ENCODE data around the gene ASPSCR1. TPM values are rescaled to one million over a fixed set of nuclear protein-coding genes. Genes with fewer than 3 reads are reported as not detected.

Gene ASPSCR1
- total and polyA plus RNA-seq, 2 of the 13 experiments (the other 11 are each of a cell fraction or from before 2014, with no cell fraction given): 274 to 314 TPM

- TF ChIP-seq ZNF512B (CRISPR knock-in tag; IDR thresholded peaks at IDR 0.05; ENCODE audit: borderline replicate concordance) (peak; percentile 78; the same call in 1 of the 2 replicates), ZNF737 (CRISPR knock-in tag; IDR thresholded peaks at IDR 0.05; ENCODE audit: borderline replicate concordance) (peak; percentile 99), FOXO4 (CRISPR knock-in tag; conservative IDR thresholded peaks at IDR 0.05) (no peak), NFATC3 (CRISPR knock-in tag; IDR thresholded peaks at IDR 0.05) (peak; percentile 98), CHCHD3 (CRISPR knock-in tag; IDR thresholded peaks at IDR 0.05) (peak; percentile 98), MXD1 (CRISPR knock-in tag; IDR thresholded peaks at IDR 0.05) (peak; percentile 92; the same call in 1 of the 2 replicates), ZFP36L2 (CRISPR knock-in tag; IDR thresholded peaks at IDR 0.05) (peak; percentile 88; the same call in 1 of the 2 replicates), GPN1 (CRISPR knock-in tag; IDR thresholded peaks at IDR 0.05; ENCODE audit: borderline replicate concordance) (no peak), ZMYM3 (CRISPR knock-in tag; IDR thresholded peaks at IDR 0.05) (peak; percentile 44; the same call in 1 of the 2 replicates), ETV6 (CRISPR knock-in tag; conservative IDR thresholded peaks at IDR 0.05) (0 out of 2 replicates have a peak, but pooled peaks have one; percentile 52), HCFC1 (IDR thresholded peaks at IDR 0.05; ENCODE audit: low read depth, low read length) (no peak), MXI1 (IDR thresholded peaks at IDR 0.05; ENCODE audit: borderline replicate concordance, low read depth, low read length) (peak; percentile 78; the same call in 1 of the 3 replicates), ZFY (CRISPR knock-in tag; IDR thresholded peaks at IDR 0.05) (peak; percentile 94), SALL2 (CRISPR knock-in tag; IDR thresholded peaks at IDR 0.05) (peak; percentile 27), HMGA1 (CRISPR knock-in tag; conservative IDR thresholded peaks at IDR 0.05) (no peak), PLRG1 (conservative IDR thresholded peaks at IDR 0.05) (no peak), ZFYVE20 (CRISPR knock-in tag; IDR thresholded peaks at IDR 0.05; ENCODE audit: borderline replicate concordance, low read depth) (peak; percentile 91; the same call in 1 of the 2 replicates), ASH2L (IDR thresholded peaks at IDR 0.05; ENCODE audit: insufficient read length, low read depth, low read length) (no peak), FOXK2 (IDR thresholded peaks at IDR 0.05) (no peak), ZNF230 (CRISPR knock-in tag; IDR thresholded peaks at IDR 0.05) (peak; percentile 99), E2F1 (CRISPR knock-in tag; IDR thresholded peaks at IDR 0.05) (peak; percentile 74), ZFAT (CRISPR knock-in tag; conservative IDR thresholded peaks at IDR 0.05) (peak; percentile 68), ZBTB37 (CRISPR knock-in tag; IDR thresholded peaks at IDR 0.05) (peak; percentile 55; the same call in 1 of the 2 replicates)
These were observed 15.1 kb downstream of the ASPSCR1 start (continued) for GRCh38 chr17:81992306-81993102.
